GM21526 (cell line): ENCODE measurements around the gene PRM1.

Experiments used
- ATAC-seq: cut with Tn5 transposase; IDR thresholded peaks from one replicate; pipeline ENCODE4 v1.9.1; 2021; ENCODE audit warnings: moderate library complexity; ENCODE audit not compliant: unreplicated experiment, low FRiP score

PRM1 gene

GRCh38 chr16:11254913-11255736 is 26.0 kb downstream of the PRM1 start:
- peak; percentile 7 for ATAC-seq

GRCh38 chr16:11253995-11254912 is 26.9 kb downstream of the PRM1 start:
- ATAC-seq = no peak

GRCh38 chr16:11253009-11253994 is 27.8 kb downstream of the PRM1 start:
- ATAC-seq = no peak

- ATAC-seq = no peak
Measured at GRCh38 chr16:11252482-11252931, 28.6 kb downstream of the PRM1 start.

GRCh38 chr16:11251525-11252481 is 29.3 kb downstream of the PRM1 start:
- ATAC-seq = no peak

GRCh38 chr16:11250786-11251524 is 30.2 kb downstream of the PRM1 start:
- ATAC-seq = no peak

GRCh38 chr16:11250091-11250785 is 30.9 kb downstream of the PRM1 start:
- ATAC-seq = no peak

GRCh38 chr16:11249233-11250061 is 31.7 kb downstream of the PRM1 start:
- ATAC-seq = no peak

GRCh38 chr16:11248133-11248532 is 33.0 kb downstream of the PRM1 start:
- no peak for ATAC-seq

GRCh38 chr16:11245988-11246387 is 35.1 kb downstream of the PRM1 start:
- ATAC-seq = no peak

GRCh38 chr16:11245222-11245737 is 35.9 kb downstream of the PRM1 start:
- ATAC-seq = no peak

- no peak for ATAC-seq
Measured at GRCh38 chr16:11242658-11243057, 38.5 kb downstream of the PRM1 start.

- ATAC-seq = no peak
Measured at GRCh38 chr16:11241480-11242204, 39.5 kb downstream of the PRM1 start.

- ATAC-seq = no peak
Measured at GRCh38 chr16:11240636-11241473, 40.3 kb downstream of the PRM1 start.
